GM21529 (cell line): ENCODE measurements around the gene KBTBD4.
"Not testable (repeated sequence)": the region's sequence is repeated elsewhere in the genome, so short reads cannot be mapped to it uniquely, and the experiment has no call there.

Experiments used
- ATAC-seq: cut with Tn5 transposase; IDR thresholded peaks from one replicate; pipeline ENCODE4 v1.9.1; 2021; ENCODE audit not compliant: unreplicated experiment

KBTBD4 gene

GRCh38 chr11:47527186-47527585, 51.6 kb downstream of the KBTBD4 start:
- ATAC-seq = no peak

GRCh38 chr11:47526032-47526431, 52.7 kb downstream of the KBTBD4 start:
- not testable (repeated sequence) for ATAC-seq

- no peak for ATAC-seq
Observed at GRCh38 chr11:47524291-47524874, 54.4 kb downstream of the KBTBD4 start.

- peak; percentile 49 for ATAC-seq
Observed at GRCh38 chr11:47523490-47524225, 55.1 kb downstream of the KBTBD4 start.
